ENCODE data around the gene APBA3.

- TF ChIP-seq CTCF (IDR thresholded peaks at IDR 0.05) (no peak), POLR2A (IDR thresholded peaks at IDR 0.05) (no peak)
These were observed 20.1 kb upstream of the APBA3 start for GRCh38 chr19:3781603-3782002.

Data from Peyer's patch (tissue), 4 donors.